ENCODE results near the gene KEAP1.

Gene KEAP1

DNA sequence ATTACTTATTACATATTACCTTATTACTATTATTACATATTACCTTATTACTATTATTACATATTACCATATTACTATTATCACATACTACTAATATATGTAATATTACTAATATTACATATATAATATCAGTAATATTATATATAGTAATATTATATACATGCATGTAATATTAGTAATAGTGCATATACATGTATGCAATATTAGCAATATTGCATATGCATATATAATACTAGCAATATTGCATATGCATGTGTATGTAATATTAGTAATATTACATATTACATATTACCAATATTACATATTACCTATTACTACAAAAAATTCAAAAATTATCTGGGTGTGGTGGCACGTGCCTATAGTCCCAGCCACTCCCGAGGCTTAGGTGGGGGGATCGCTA lies 60.5 kb downstream of the KEAP1 start:
- no peak for DNase-seq

DNA sequence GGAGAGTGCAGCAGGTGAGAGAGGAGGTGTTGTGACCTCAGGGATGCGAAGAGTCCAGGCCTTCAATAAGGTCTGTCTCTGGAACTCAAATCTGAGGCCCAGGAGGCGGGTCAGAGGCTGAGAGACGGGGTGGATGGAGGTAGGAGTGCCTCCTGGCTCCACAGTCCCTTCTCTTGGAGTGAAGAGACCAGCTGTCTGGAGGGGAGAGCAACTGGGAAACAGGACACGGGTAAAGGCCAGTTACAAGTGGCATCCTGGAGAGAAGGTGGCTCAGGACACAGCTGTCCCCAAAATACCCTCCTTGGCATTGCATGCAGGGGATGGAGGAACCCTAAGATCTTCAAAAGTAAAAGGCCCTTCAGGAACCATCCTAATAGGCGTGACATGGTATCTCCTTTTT lies 63.6 kb downstream of the KEAP1 start:
- DNase-seq: no peak

Data from NCI-H2029 (cell line).